Bronchial epithelial cell (primary cell): Measurements from ENCODE around the gene PRKCH. TPM values are rescaled to one million over a fixed set of nuclear protein-coding genes. Genes with fewer than 3 reads are reported as not detected.

Source experiments
- DNase-seq: peaks from one replicate; pipeline ENCODE4 v3.0.0-alpha.2; 2010; ENCODE audit warnings: low read depth
- FAIRE-seq: peaks from 2 replicates; lab custom pipeline; 2011; peaks lifted over from hg19 to GRCh38; lab: Jason Lieb, UNC
- H3K27me3 ChIP-seq: 2 replicates; pipeline ENCODE4 v1.5.1; 2011; ENCODE audit warnings: low read length; ENCODE audit not compliant: control insufficient read depth, insufficient read depth
- H3K36me3 ChIP-seq: 2 replicates; pipeline ENCODE4 v1.5.1; 2011; ENCODE audit warnings: low read length; ENCODE audit not compliant: control insufficient read depth, insufficient read depth
- H3K4me3 ChIP-seq: 2 replicates; pipeline ENCODE4 v1.5.1; 2011; ENCODE audit warnings: mild to moderate bottlenecking, low read depth, low read length, control low read depth
- CTCF ChIP-seq: IDR thresholded peaks from 2 replicates; pipeline ENCODE4 v1.5.1; 2011; ENCODE audit warnings: mild to moderate bottlenecking, moderate library complexity, low read length, control low read depth, inconsistent platforms; ENCODE audit not compliant: insufficient read depth, severe bottlenecking
- total RNA-seq: library from RNA; depleted of rRNA; stranded (reverse); fragments of >200 nt; gene quantifications from 2 replicates; pipeline ENCODE4 v1.2.1, GENCODE V29; 2014

Gene PRKCH
- total RNA-seq, 1 donor from 2014 or later = 24.5 TPM

GRCh38 chr14:61552241-61552640, 230.9 kb downstream of the PRKCH start:
- Histone ChIP-seq H3K27me3 (no peaks in the 10 kb centered on the region), H3K36me3 (peaks cover 3% of the 10 kb centered on the region), H3K4me3 (no peak overlapping the region)
- FAIRE-seq (no peak), DNase-seq (no peak)
- TF ChIP-seq CTCF = no peak

- peak; percentile 97 for DNase-seq
- H3K36me3 ChIP-seq = no peaks in the 10 kb centered on the region
- no peaks in the 10 kb centered on the region for H3K27me3 ChIP-seq
- H3K4me3 ChIP-seq = no peak overlapping the region
- no peak for TF ChIP-seq CTCF
- FAIRE-seq = peak; percentile 18
Observed at GRCh38 chr14:61553730-61554641, 232.6 kb downstream of the PRKCH start.

GRCh38 chr14:61555056-61555838, 233.9 kb downstream of the PRKCH start:
- H3K4me3 ChIP-seq = no peak overlapping the region
- no peaks in the 10 kb centered on the region for H3K27me3 ChIP-seq
- TF ChIP-seq CTCF = no peak
- DNase-seq (peak; percentile 75), FAIRE-seq (no peak)
- no peaks in the 10 kb centered on the region for H3K36me3 ChIP-seq

GRCh38 chr14:61556455-61556854, 235.1 kb downstream of the PRKCH start:
- no peaks in the 10 kb centered on the region for H3K27me3 ChIP-seq
- DNase-seq (no peak), FAIRE-seq (no peak)
- H3K4me3 ChIP-seq = no peak overlapping the region
- H3K36me3 ChIP-seq = no peaks in the 10 kb centered on the region
- TF ChIP-seq CTCF = no peak

GRCh38 chr14:61557262-61557661, 235.9 kb downstream of the PRKCH start:
- Histone ChIP-seq H3K4me3 (no peak overlapping the region), H3K36me3 (no peaks in the 10 kb centered on the region), H3K27me3 (no peaks in the 10 kb centered on the region)
- TF ChIP-seq CTCF = no peak
- FAIRE-seq (no peak), DNase-seq (no peak)
